Left ventricle myocardium inferior (tissue), 1 donor: Measurements from ENCODE around the gene CDKL5. TPM values are rescaled to one million over a fixed set of nuclear protein-coding genes. Genes with fewer than 3 reads are reported as not detected.

ENCODE experiments used
- DNase-seq: peaks from one replicate; pipeline ENCODE4 v3.0.0-alpha.2; 2020
- H3K27ac ChIP-seq: fragments of 200-600 bp; replicated peaks from 2 replicates; pipeline ENCODE4 v1.8.0; 2021
- H3K27me3 ChIP-seq: fragments of 200-600 bp; 2 replicates; pipeline ENCODE4 v1.8.0; 2021; ENCODE audit warnings: low read depth
- H3K36me3 ChIP-seq: fragments of 200-600 bp; 2 replicates; pipeline ENCODE4 v1.8.0; 2021
- H3K4me1 ChIP-seq: fragments of 200-600 bp; 2 replicates; pipeline ENCODE4 v1.8.0; 2021
- H3K4me3 ChIP-seq: fragments of 200-600 bp; 2 replicates; pipeline ENCODE4 v1.8.0; 2021; ENCODE audit warnings: mild to moderate bottlenecking, moderate library complexity
- H3K9me3 ChIP-seq: fragments of 200-600 bp; replicated peaks from 2 replicates; pipeline ENCODE4 v1.8.0; 2021
- intact Hi-C: fragments of 100-400 bp; cut with micrococcal nuclease; formaldehyde crosslinking; loops from one replicate; pipeline ENCODE4 v1.11.0; 2022
- total RNA-seq: library from RNA; stranded (reverse); fragmentation: NEBNext Ultra II Directional; extraction: Animal tissue kit (Norgen Biotek cat#: 25700); gene quantifications from one replicate; pipeline ENCODE4 v1.2.1, GENCODE V29; 2021
- TF ChIP-seq, protein P1 (sequence below): fragments of 200-600 bp; IDR thresholded peaks from 2 replicates; pipeline ENCODE4 v1.8.0; 2021; ENCODE audit warnings: antibody characterized with exemption, mild to moderate bottlenecking, borderline replicate concordance
- donor health status: DM: no; HTN: yes; CAD: no; lungs with severe emphysema.

Gene CDKL5
- total RNA-seq, 1 donor from 2014 or later = 9.3 TPM

DNA sequence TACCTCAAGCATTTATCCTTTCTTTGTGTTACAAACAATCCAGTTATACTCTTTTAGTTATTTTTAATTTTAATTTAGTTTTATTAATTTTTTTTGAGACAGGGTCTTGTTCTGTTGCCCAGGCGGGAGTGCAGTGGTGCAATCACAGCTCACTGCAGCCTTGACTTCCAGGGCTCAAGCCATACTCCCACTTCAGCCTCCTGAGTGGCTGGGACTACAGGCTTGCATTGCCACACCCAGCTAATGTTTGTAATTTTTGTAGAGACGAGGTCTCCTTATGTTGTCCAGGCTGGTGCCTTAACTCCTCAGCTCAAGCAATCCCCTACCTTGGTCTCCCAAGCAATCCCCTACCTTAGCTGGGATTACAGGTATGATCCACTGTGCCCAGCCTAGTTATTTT lies 45.9 kb downstream of the CDKL5 start:
- Histone ChIP-seq H3K9me3 (no peaks in the 10 kb centered on the region), H3K36me3 (no peaks in the 10 kb centered on the region), H3K4me1 (no peaks in the 10 kb centered on the region), H3K4me3 (no peak overlapping the region), H3K27me3 (no peaks in the 10 kb centered on the region), H3K27ac (no peak overlapping the region)
- intact Hi-C loops = no loop called here
- no peak for DNase-seq
- TF ChIP-seq, protein P1, sequence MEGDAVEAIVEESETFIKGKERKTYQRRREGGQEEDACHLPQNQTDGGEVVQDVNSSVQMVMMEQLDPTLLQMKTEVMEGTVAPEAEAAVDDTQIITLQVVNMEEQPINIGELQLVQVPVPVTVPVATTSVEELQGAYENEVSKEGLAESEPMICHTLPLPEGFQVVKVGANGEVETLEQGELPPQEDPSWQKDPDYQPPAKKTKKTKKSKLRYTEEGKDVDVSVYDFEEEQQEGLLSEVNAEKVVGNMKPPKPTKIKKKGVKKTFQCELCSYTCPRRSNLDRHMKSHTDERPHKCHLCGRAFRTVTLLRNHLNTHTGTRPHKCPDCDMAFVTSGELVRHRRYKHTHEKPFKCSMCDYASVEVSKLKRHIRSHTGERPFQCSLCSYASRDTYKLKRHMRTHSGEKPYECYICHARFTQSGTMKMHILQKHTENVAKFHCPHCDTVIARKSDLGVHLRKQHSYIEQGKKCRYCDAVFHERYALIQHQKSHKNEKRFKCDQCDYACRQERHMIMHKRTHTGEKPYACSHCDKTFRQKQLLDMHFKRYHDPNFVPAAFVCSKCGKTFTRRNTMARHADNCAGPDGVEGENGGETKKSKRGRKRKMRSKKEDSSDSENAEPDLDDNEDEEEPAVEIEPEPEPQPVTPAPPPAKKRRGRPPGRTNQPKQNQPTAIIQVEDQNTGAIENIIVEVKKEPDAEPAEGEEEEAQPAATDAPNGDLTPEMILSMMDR = no peak

DNA sequence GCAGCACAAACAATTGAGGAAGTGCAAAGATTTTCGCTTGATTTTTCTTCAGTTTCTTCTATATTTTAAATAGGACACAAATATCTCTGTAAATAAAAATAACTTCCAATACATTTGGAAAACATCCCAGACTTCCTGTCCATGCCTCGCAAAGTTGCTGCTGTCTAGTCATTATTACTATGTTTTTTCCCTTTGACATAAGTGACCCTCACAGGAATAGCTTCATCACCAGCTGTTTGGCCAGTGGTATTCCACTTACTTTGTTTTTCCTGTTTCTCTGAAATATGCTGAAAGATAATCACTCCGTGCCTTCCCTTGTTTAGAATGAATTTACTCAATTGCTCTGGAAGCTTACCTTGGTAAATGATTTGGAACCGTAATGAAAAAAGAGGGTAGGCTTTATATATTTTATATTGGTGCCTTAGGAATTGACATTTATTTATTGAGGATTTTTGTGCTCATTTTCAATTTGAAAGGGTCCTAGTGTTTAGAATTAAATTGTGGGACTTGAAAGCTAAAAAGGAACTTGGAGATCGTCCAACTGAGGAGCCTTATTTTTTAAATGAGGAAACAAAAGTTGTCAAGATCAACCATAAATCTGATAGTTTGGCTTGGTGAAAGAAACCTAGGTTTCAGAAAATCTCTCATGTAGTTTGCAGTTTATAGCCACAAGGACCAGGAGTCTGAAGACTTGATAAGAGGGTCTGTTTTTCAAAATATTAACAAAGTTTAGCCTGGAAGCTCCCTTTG lies 65.6 kb downstream of the CDKL5 start:
- Histone ChIP-seq H3K4me3 (no peak overlapping the region), H3K27me3 (no peaks in the 10 kb centered on the region), H3K36me3 (no peaks in the 10 kb centered on the region), H3K4me1 (peaks cover 14% of the 10 kb centered on the region), H3K9me3 (no peaks in the 10 kb centered on the region), H3K27ac (peak overlapping the region; percentile 23)
- TF ChIP-seq, protein P1 = no peak
- intact Hi-C loops = no loop called here
- no peak for DNase-seq

DNA sequence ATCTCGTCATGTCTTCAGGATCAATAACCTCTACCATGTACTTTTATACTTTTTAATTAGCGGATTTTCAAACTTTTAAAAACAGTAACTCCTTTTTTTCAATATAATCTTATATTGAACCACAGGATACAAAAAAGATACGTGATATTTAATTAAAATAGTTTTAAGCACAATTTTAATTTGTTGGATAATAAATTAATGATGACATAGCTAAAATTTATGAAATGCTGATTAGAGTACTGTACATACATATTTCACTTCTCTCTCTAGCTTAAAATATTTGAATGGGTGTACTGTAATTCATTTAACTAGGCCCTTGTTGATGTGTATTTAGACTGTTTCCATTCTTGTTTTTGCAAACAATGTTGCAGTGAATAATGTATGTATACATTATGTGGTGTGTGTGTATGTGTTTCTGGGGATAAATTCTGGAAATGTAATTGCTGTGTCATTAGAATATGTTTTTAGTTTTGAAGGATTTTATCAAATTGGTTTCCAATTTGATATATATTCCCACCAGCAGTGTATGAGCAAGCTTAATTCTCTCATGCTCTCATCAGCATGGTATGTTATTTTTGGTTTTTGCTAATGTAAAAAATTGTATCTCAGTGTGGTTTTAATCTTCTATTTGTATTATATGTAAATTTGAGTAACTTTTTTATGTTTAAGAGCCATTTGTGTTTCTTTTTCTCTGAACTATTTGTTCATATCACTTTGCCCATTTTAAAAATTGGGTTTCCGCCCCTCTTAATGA lies 66.4 kb downstream of the CDKL5 start:
- DNase-seq = no peak
- intact Hi-C loops = no loop called here
- no peaks in the 10 kb centered on the region for H3K9me3 ChIP-seq
- H3K4me1 ChIP-seq = peaks cover 14% of the 10 kb centered on the region
- no peak overlapping the region for H3K27ac ChIP-seq
- H3K27me3 ChIP-seq = no peaks in the 10 kb centered on the region
- H3K4me3 ChIP-seq = no peak overlapping the region
- TF ChIP-seq, protein P1 = no peak
- no peaks in the 10 kb centered on the region for H3K36me3 ChIP-seq

DNA sequence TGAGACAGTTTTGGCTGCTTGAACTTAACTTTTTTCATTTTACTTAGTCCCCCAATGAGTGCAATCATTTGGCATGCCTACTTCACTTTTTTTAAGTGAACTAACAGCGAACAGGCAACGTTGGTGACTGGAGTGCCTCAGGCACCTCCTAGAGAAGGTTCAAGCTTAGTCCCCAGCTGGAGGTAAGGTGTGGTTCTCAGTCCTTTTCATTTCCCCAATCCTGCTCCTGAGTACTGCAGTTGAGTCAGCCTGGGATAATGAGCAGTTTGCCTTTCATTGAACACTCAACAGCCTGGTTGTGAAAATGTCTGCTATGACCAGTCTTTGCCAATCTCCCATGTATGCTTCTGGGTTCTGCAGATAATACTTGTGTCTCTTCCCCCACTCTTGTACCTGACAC lies 109.5 kb downstream of the CDKL5 start:
- no peaks in the 10 kb centered on the region for H3K9me3 ChIP-seq
- DNase-seq = no peak
- H3K27ac ChIP-seq = no peak overlapping the region
- H3K36me3 ChIP-seq = no peaks in the 10 kb centered on the region
- H3K27me3 ChIP-seq = no peaks in the 10 kb centered on the region
- no peak overlapping the region for H3K4me3 ChIP-seq
- TF ChIP-seq, protein P1 = no peak
- no peaks in the 10 kb centered on the region for H3K4me1 ChIP-seq
- intact Hi-C loops = no loop called here

DNA sequence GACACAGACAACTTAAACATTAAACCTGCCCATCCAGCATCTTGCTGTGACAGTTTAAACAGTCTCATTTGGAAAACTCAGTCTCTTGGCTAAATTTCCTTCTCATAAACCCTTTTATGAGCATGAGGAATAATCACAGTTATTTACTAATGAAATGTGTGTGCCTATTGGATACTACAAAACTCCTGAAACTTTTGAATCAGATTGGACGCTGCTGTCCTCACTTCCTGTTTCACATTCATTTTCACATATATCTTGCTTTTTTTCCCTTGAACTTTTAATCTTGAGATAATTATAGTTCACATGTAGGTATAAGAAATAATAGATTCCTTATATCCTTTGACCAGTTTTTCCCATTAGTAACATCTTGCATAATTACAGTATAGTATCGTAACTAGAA lies 111.7 kb downstream of the CDKL5 start:
- no peaks in the 10 kb centered on the region for H3K4me1 ChIP-seq
- intact Hi-C loops = no loop called here
- TF ChIP-seq, protein P1 = no peak
- H3K4me3 ChIP-seq = no peak overlapping the region
- DNase-seq = no peak
- H3K36me3 ChIP-seq = no peaks in the 10 kb centered on the region
- no peak overlapping the region for H3K27ac ChIP-seq
- no peaks in the 10 kb centered on the region for H3K9me3 ChIP-seq
- H3K27me3 ChIP-seq = no peaks in the 10 kb centered on the region
